Right renal cortex interstitium (tissue), 3 donors: ENCODE measurements around the gene MAST3. TPM values are rescaled to one million over a fixed set of nuclear protein-coding genes. Genes with fewer than 3 reads are reported as not detected.
"Not testable (repeated sequence)": the region's sequence is repeated elsewhere in the genome, so short reads cannot be mapped to it uniquely, and the experiment has no call there.

Source experiments
- DNase-seq, 3 donors: peaks; one replicate each; pipeline ENCODE4 v3.0.0-alpha.2; 2013; ENCODE audit warnings: low read depth in 3 of 3, low spot score in 2 of 3
- polyA plus RNA-seq, 3 donors: library from polyadenylated mRNA; unstranded; fragments of 120-200 nt; gene quantifications; one replicate each; pipeline ENCODE4 v1.2.1, GENCODE V29; 2013; ENCODE audit not compliant: insufficient read length in 3 of 3

The MAST3 gene
- polyA plus RNA-seq, 3 donors, result 3.5 to 5.1 (median 4.5) TPM

DNA sequence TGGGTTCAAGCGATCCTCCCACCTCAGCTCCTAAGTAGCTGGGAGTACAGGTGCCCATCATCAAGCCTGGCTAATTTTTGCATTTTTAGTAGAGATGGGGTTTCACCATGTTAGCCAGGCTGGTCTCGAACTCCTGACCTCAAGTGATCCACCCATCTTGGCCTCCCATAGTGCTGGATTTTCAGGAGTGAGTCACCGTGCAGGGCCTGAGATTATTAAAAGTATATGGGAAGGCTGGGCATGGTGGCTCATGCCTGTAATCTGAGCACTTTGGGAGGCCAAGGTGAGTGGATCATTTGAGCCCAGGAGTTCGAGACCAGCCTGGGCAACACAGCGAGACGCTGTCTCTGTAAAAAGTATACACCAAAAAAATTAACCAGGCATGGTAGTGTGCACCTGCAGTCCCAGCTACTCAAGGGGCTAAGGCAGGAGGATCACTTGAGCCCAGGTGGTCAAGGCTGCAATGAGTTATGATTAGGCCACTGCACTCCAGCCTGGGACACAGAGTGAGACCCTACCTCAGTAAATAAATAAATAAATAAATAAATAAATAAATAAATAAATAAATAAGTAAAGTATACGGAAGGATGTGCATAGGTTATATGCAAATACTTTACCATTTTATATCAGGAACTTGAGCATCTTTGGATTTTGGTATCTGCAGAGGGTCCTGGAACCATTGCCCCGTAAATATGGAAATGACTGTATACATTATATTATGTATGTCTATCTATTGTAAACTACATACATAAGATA lies 11.7 kb upstream of the MAST3 start:
- DNase-seq, result no peak

DNA sequence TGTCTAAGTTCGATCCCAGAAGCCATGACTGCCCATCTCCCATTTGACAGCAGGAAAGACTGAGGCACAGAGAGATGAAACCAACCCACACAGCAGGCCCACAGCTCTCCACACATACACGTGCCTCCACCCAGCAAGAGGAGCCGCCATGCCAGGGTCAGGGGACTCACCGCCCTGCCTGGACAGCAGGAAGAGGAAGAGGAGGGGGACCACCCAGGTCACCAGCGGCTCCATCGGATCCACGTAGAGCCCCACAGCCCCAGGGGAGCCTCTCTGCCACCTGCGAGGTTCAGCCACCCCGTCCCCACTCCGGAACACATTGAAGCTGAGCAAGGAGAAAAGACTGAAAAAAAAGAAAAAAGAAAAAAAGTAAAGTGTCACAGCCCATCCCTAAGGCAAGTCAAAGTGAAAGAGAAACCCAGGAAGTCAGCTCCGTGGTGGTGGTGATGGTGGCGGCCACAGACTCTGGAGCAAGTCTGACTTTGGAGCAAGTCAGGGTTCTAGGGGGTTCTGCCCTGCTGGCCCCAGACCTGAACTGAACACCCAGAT lies 10.9 kb upstream of the MAST3 start, which contains the start of gene IL12RB1:
Gene IL12RB1, minus strand, starts transcription at position 345 of the 549 bp plus-strand sequence. Its CDS starts 111 bp downstream, at position 234.
- DNase-seq, result no peak

DNA sequence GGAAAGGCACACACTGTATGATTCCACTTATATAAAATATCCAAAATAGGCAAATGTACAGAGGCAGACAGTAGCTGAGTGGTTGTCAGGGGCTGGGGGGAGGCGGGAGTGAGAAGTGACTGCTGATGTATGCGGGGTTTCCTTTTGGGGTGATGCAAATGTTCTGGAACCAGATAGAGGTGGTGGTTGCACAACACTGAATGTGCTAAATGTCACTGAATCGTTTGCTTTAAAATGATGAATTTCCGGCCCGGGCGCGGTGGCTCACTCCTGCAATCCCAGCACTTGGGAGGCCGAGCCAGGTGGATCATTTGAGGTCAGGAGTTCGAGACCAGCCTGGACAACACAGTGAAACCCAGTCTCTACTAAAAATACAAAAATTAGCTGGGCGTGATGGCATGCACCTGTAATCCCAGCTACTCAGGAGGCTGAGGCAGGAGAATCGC lies 8.5 kb upstream of the MAST3 start:
- DNase-seq, result not testable (repeated sequence)

DNA sequence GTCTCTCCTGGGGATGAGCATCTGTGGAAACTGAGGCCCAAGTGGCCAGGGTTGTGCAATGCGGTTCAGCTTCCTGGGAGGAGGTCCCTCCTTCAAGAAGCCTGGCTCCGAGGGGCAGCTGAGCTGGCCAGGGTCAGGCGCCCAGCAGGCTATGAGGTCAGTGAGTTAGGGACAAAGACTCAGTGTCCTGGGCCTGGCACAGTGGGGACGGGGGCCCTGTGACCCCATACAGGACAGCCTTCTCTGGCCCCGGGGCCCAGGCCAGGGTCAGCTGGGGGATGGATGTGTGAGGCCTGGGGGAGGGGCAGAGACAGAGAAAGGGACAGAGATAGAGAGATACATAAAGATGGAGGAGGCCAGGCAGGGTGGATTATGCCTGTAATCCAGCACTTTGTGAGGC lies 7.9 kb upstream of the MAST3 start:
- no peak for DNase-seq

DNA sequence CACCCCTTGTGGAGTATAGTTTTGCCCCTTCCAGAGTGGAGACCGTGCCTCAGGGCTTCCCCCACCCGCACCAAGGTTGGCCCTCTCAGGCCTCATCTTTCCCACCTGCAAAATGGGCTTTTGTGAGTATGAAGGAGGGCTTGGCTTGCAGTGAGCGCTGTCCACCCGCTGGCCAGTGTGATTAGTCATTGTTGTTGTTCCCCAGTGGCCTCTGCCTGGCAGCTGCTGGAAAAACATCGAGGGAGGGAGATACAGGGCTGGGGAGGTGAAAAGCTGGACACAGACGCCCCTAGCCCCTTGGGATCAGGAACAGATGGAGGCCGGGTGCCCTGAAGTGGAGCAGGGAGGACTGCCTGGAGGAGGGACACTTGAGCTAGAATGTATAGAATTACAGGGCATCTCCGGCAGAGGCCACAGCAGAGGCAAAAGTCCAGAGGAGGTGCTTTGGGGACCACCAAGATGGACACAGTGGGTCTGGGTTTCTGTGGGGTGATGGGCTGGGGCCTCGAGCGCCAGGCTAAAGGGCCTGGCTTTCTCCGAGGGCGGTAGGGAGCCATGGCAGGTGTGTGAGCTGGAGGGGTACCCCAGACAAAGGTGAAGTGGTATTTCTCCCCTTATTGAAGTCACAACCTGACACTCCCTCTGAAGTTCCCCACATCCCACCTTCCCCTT lies 6.9 kb upstream of the MAST3 start:
- no peak for DNase-seq

DNA sequence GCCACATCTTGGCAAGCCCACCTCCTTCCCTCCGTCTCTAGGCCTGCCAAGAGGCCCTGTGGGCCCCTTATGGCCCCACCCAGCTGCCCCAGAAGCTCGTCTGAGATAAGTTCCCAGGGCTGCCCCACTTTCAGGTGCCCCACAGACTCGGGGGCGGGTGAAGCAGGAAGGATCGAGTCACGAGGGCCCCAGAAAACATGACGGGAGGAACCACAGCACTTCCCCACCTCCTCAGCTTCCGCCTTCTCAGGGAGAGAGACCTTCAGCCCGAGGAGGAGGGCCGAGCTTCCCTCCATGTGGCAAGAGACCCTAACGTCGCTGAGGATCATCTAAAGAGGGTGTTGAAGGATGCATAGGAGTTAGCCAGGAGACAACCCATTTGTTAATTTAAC lies 6.4 kb upstream of the MAST3 start:
- DNase-seq, result no peak

DNA sequence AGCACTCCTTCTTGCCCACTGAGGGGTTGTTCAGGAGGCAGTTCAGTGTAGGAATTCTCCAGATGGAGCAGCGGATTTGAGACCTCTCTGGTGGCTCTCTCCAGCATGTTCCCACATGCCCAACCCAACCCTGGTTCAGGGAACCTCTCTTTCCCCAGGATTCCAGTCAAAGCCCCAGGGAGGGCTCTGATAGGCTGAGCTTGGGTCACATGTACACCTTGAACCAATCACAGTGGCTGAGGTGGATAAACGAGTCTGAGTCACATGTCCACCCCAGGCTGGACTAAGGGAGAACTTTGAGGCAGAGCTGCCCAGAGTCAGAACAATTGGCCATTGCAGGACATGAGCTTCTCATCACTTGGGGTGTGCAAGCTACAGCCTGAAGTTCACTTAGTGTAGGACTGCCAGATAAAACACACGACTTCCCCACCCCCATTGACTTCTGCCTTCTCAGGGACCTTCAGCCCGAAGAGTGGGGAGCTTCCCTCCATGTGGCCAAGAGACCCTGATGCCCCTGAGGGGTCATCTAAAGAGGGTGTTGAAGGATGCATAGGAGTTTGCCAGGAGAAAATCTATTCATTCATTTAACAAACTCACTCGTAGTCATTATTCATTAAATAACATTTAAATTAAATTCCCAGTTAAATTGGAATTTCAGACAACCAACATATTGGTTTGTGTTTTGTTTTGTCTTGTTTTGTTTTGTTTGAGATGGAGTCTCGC lies 4.0 kb upstream of the MAST3 start:
- no peak for DNase-seq

DNA sequence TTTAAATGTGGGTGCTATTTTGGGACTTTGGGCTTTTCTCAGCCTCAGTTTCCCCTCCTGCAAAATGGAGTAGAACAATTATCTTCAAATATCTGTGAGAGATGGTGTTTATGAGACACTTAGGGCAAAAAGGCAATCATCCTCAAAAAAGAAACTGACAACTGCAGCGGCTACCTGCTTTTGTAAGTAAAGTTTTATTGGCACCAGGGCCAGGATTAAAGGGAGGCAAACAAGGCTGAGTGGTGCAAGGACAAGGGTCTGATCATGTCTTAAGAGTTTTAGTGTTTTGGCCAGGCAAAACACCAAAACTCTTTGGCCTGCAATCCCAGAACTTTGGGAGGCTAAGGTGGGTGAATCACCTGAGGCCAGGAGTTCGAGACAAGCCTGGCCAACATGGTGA lies 1.3 kb upstream of the MAST3 start:
- no peak for DNase-seq

DNA sequence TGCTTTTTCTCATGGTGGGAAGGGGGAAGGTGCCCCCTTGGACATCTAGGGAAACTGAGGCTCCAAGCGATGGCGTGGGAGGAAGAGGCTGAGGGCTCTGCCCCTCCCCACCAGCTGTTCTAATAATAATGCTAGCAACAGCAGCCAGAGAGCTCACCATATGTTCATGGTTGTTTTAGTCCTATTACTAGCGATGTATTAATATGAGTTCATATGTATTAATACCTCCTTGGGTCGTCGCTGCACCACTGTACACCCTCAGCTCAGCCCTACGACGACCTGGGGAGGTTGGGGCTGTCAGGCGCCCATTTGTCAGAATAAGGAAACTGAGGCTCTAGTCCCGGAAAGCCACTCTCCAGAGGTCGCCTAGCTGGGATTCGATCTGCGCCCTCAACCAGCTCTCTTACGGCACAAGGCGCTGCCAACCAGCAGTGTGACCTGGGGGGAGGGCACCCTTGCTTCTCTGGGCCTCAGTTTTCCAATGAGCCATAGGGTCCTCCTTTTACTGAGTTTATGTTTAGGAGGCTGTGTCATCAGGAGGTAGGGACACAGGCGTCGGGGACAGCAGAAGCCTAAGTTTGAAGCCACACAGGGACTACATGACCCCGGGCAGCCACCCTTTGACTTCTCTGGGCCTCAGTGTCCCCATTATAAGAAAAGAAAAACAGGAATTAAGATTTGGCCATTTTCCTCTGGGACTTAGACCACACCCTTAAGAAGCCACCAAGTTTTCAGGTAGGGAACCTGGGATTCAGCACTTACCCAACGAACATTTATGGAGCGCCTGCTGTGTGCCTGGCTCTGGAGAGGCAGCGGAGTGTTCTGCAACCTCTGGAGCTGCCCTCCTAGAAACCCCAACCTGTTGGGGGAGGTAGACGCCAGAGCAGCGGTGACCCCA lies 664 bp downstream of the MAST3 start:
- no peak for DNase-seq

DNA sequence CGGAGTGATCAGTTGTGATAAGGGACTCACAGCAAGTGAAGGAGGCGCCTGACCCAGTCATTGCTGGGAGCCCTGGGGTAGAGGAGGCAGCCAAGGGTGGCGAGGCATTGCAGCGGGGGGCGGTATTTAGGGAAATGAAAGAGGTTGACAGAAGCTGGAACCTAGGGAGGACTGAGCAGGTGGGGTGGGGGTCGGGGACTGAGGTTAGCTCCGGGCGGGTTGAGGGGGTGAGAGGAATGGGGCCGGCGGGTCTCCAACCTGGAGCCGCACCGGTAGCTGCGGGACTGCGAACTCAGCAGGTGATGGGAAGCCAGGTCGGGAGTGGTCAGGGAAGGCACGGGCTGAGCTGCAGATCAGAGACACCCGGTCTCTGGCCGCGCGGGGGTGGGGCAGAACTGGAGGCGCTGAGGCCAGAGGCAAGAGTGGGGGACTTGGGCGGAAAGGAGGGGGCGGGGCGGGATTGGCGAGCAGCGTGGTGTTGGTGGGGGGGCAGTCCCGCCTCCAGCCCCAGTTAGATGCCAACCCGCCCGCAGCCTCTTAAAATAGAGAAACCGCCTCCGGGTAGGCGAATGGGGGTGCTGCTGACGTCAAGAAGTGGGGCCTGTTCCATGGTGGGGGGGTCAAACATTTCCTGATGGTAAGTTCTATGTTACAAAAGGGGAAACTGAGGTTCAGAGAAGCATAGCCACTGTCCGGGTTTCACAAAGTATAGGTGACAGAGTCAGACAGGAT lies 1.5 kb downstream of the MAST3 start:
- no peak for DNase-seq

DNA sequence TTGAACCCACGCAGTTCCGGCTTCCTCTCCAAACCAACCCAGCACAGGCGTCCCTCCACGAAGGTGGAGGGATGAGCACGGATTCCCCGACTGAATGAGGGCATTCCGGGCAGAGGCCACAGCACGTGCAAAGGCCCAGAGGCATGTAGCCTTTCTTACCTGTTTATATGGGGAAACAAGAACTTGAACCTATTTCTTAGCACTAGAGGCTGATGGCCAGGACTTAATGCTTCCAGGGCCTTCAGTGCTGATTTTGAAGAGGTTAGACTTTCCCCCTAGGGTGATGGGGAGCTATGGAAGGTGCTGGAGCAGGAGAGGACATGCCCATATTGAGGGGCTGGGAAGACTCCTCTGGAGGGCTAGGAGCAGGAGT lies 2.0 kb downstream of the MAST3 start:
- DNase-seq, result no peak

DNA sequence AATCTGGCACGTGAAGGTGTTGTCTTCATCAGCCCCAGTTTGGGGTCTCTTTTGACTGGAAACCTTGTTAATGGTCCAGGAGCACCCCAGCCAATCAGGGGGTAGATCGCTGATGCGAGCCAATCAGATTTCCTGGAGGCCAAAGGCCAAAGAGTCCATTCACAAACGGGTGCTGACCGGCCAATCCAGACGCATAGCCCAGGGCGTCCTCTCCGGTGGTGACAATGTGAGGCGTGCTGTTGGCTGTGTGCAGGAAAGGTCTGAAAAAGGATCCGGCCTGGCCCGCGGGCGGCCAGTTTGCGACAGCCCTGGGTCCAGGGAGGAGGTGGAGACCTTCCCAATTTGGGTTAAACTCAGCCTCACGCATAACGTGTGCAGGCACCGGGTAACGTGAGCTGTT lies 3.1 kb downstream of the MAST3 start:
- no peak for DNase-seq

DNA sequence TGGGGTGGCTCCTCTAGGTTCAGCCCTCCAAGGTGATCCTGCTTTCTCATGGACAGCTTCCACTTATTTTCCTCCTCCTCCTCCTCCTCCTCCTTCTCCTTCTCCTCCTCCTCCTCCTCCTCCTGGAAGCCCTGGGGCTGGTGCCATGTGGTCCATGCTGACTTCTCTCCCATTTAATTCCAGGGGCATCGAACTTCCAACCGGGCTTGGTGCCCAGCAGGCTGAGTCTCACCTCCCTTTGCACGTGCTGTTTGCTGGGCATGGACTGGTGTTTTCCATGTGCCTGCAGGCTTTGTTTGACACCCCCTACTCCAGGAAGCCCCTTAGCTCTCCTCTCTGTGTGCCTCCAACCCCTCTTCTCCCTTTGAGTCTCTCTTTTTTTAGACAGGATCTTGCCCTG lies 3.7 kb downstream of the MAST3 start:
- no peak for DNase-seq

DNA sequence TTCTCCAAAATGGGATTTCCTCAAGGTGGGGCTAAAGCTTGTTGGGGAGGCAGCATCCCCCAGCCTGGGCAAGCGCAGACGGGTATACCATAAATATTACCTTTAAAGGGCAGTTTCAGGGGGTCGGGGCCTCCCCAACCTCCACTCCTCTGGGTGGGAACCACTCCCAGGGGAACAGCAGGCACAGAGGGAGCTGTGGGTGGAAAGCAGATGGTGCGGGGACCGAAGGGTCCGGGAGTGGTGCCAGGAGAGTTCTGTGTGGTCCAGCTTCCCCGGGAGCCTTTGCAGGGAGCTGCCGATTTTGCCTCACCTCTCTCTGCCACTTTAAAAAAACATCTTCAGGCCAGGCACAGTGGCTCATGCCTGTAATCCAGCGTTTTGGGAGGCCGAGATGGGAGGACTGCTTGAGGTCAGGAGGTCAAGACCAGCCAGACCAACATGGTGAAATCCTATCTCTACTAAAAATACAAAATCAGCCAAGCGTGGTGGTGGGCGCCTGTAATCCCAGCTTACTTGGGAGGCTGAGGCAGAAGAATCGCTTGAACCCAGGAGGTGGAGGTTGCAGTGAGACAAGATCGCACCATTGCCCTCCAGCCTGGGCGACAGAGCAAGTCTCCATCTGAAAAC lies 5.5 kb downstream of the MAST3 start:
- DNase-seq, result no peak

DNA sequence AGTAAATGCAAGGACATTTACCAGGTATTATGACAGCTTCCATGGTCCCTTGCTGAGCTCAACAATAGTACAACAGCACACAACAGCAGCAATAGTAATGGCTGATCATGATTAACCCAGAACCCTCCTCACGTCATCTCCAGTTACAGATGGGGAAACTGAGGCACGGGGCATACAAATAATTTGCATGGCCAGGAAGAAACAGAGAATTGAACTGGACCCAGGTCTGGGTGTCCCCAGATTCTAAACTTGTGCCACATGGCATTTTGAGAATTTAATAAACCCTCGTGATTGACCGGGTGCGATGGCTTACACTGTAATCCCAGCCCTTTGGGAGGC lies 7.2 kb downstream of the MAST3 start:
- no peak for DNase-seq

DNA sequence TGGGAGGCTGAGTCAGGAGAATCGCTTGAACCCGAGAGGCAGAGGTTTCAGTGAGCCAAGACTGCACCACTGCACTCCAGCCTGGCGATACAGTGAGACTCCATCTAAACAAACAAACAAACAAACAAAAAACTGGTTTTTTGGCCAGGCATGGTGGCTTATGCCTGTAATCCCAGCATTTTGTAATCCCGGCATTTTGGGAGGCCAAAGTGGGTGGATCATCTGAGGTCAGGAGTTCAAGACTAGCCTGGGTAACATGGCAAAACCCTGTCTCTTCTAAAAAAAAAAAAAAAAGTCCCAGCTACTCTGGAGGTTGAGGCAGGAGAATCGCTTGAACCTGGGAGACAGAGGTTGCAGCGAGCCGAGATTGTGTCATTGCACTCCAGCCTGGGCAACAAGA lies 7.7 kb downstream of the MAST3 start:
- DNase-seq, result not testable (repeated sequence)

DNA sequence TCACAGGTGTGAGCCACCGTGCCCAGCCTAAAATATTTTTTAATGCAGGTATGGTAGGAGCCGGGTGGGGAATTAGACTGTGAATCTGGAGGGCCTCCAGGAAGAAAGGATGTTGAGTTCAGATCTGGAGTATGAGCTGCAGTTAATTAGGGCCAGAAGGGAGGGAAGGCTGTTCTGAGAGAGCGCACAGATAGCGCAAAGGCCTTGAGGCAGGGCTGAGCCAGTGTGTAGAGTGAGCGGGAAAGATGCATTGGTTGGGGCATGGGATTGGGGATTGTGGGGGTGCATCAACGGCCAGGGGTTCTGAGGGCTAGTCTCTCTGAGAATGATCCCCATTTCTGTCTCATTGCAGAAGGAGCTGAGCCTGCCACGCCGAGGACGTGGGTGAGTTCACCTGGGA lies 9.7 kb downstream of the MAST3 start:
- no peak for DNase-seq

DNA sequence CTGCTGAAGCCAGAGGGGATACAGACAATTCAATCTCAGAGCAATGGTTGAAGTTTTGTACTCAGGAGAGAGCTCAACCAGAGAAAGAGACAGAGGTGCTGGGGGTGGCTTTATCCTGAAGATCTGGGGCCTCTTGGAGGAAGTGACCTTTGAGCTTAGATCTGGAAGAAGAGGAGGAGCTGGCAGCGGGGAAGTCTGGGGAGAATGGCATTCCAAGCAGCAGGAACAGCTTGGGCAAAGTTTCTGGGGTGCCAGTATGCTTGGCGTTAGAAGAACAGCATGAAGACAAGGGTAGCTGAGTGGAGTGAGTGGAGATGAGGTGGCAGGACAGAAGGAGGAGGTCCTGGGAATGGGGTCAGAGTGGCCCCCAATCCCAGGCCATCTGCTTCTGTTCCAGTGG lies 11.3 kb downstream of the MAST3 start:
- DNase-seq, result no peak

DNA sequence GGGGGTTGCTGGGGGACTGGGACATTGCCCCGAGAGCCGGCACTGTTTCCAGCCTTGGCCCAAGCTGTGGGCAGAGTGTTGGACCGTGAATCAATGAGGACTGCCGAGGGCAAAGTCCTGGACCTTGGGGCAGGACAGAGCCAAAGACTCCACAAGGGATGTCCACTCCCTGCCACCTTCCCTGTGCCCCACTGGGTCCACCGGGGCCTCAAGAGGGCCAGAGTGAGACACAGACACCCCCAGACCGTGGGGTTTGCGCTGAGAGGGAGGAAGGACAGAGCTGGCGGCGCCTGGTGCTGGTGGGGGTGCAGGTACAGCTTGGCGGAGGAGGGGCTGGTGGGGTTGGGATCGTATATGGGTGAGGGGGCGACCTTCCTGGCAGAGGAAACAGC lies 11.8 kb downstream of the MAST3 start:
- DNase-seq, result no peak
